Gastroesophageal sphincter (tissue), 4 donors: ENCODE results near the gene PTBP1. TPM values are rescaled to one million over a fixed set of nuclear protein-coding genes. Genes with fewer than 3 reads are reported as not detected.
"Not testable (repeated sequence)": the region's sequence is repeated elsewhere in the genome, so short reads cannot be mapped to it uniquely, and the experiment has no call there.

Experiments
- ATAC-seq: fragments of 150-250 bp; one replicate; pipeline ENCODE4 v1.9.1; 2016; ENCODE audit warnings: mild to moderate bottlenecking, moderate library complexity
- H3K27ac ChIP-seq, 4 donors: fragments of 200-600 bp; sonication (generic) in 3 of 4; 1 replicate in 3 of 4; 2 replicates in 1 of 4; pipeline ENCODE4 v1.5.1; 2016 to 2019
- H3K27me3 ChIP-seq: fragments of 200-600 bp; sonication (generic); one replicate; pipeline ENCODE4 v1.5.1; 2019
- H3K36me3 ChIP-seq, 2 donors: fragments of 200-600 bp; sonication (generic); one replicate each; pipeline ENCODE4 v1.5.1; 2019; ENCODE audit warnings: control low read depth in 1 of 2
- H3K4me1 ChIP-seq, 3 donors: fragments of 200-600 bp; sonication (generic); 1 replicate in 2 of 3; 2 replicates in 1 of 3; pipeline ENCODE4 v1.5.1; 2016 to 2019; ENCODE audit warnings: control low read depth in 2 of 3
- H3K4me3 ChIP-seq, 2 donors: fragments of 200-600 bp; sonication (generic); one replicate each; pipeline ENCODE4 v1.5.1; 2019; ENCODE audit warnings: mild to moderate bottlenecking in 1 of 2, moderate library complexity in 1 of 2
- H3K9me3 ChIP-seq, 3 donors: fragments of 200-600 bp; sonication (generic); one replicate each; pipeline ENCODE4 v1.5.1; 2017 to 2019; ENCODE audit warnings: control low read depth in 2 of 3
- CTCF ChIP-seq, 4 experiments: fragments of 200-600 bp in 2 of 4; fragments of 450-650 bp in 2 of 4; sonication (generic) in 1 of 4; IDR thresholded peaks; one replicate each; pipeline ENCODE4 v1.5.1; 2017 to 2019; ENCODE audit warnings: antibody characterized with exemption in 4 of 4, mild to moderate bottlenecking in 2 of 4, moderate library complexity in 2 of 4
- EP300 ChIP-seq: sonication (generic); formaldehyde crosslinking; IDR thresholded peaks from one replicate; pipeline ENCODE4 v1.6.1; 2017; ENCODE audit warnings: antibody characterized with exemption, mild to moderate bottlenecking
- POLR2A ChIP-seq, 2 donors: fragments of 450-650 bp; IDR thresholded peaks; one replicate each; pipeline ENCODE4 v1.6.1; 2017; ENCODE audit warnings: antibody characterized with exemption in 2 of 2, mild to moderate bottlenecking in 2 of 2, moderate library complexity in 1 of 2
- POLR2AphosphoS5 ChIP-seq: sonication (generic); formaldehyde crosslinking; IDR thresholded peaks from one replicate; pipeline ENCODE4 v1.6.1; 2017; ENCODE audit warnings: antibody characterized with exemption
- WGBS, 2 donors: methylation state at CpG; one replicate each; pipeline ENCODE4 v1.1.5; 2018; ENCODE audit warnings: low coverage in 1 of 2; 5-methylcytosine and 5-hydroxymethylcytosine counted together
- total RNA-seq, 4 donors: library from RNA; depleted of rRNA; stranded (reverse); fragments of >200 nt; gene quantifications; one replicate each; pipeline ENCODE4 v1.1.0, GENCODE V29; 2016

The PTBP1 gene
- total RNA-seq, 4 donors from 2014 or later, result 68.6 to 95.6 (median 79.3) TPM

- TF ChIP-seq CTCF (IDR thresholded peaks at IDR 0.05), result no peak
- TF ChIP-seq EP300, result no peak
- no peak for TF ChIP-seq POLR2A (IDR thresholded peaks at IDR 0.05)
- TF ChIP-seq POLR2AphosphoS5, result no peak
- Histone ChIP-seq H3K27ac (peak within 1 kb of the TSS in 3 of 4 donors; percentile 84 to 87 (median 85)), H3K27me3 (peaks cover 67% of the 10 kb centered on the region), H3K4me1 (peaks cover 0 to 53% (median 14%) of the 10 kb centered on the region in 3 donors), H3K4me3 (peak within 1 kb of the TSS in 1 of 2 donors; percentile 28), H3K36me3 (no peaks in the 10 kb centered on the region), H3K9me3 (no peaks in the 10 kb centered on the region)
- ATAC-seq, result no peak
- 71 to 93% methylated on average over 3 to 9 of the region's 55 CpGs for WGBS, 2 donors
Observed at GRCh38 chr19:852136-853013, 55.1 kb downstream of the PTBP1 start, which contains the start of gene ELANE. Gene ELANE, plus strand, starts transcription at chr19:852303. Its CDS starts 26 bp downstream, at chr19:852329.

GRCh38 chr19:853014-853585 lies 55.8 kb downstream of the PTBP1 start:
- H3K9me3 ChIP-seq, result no peaks in the 10 kb centered on the region
- H3K36me3 ChIP-seq, result no peaks in the 10 kb centered on the region
- peaks cover 66% of the 10 kb centered on the region for H3K27me3 ChIP-seq
- H3K4me1 ChIP-seq, result peaks cover 0 to 46% (median 14%) of the 10 kb centered on the region in 3 donors
- peak overlapping the region in 1 of 2 donors; percentile 10 for H3K4me3 ChIP-seq
- no CpG with 5 or more reads among the region's 67 CpGs for WGBS, 2 donors
- no peak for ATAC-seq
- H3K27ac ChIP-seq, result no peak overlapping the region
- TF ChIP-seq POLR2A (IDR thresholded peaks at IDR 0.05), result no peak
- TF ChIP-seq EP300, result no peak
- TF ChIP-seq CTCF (IDR thresholded peaks at IDR 0.05), result no peak
- TF ChIP-seq POLR2AphosphoS5, result no peak

- H3K4me3 ChIP-seq, ATAC-seq, H3K9me3 ChIP-seq, H3K27ac ChIP-seq, H3K36me3 ChIP-seq: not testable (repeated sequence)
- Histone ChIP-seq H3K4me1 (peaks cover 0 to 40% (median 16%) of the 10 kb centered on the region in 3 donors), H3K27me3 (peaks cover 66% of the 10 kb centered on the region)
- WGBS, 2 donors, result no CpG with 5 or more reads among the region's 17 CpGs
Observed at GRCh38 chr19:853614-854220, 56.5 kb downstream of the PTBP1 start.

- Histone ChIP-seq H3K36me3 (no peaks in the 10 kb centered on the region), H3K27ac (no peak overlapping the region), H3K4me3 (no peak overlapping the region), H3K27me3 (peaks cover 73% of the 10 kb centered on the region), H3K9me3 (no peaks in the 10 kb centered on the region), H3K4me1 (peaks cover 0 to 46% (median 17%) of the 10 kb centered on the region in 3 donors)
- WGBS, 2 donors, result 73 to 76% methylated on average over 6 of the region's 6 CpGs
- TF ChIP-seq POLR2AphosphoS5 (no peak), EP300 (no peak), CTCF (IDR thresholded peaks at IDR 0.05) (no peak), POLR2A (IDR thresholded peaks at IDR 0.05) (no peak)
- ATAC-seq, result no peak
Observed at GRCh38 chr19:854549-854948, 57.3 kb downstream of the PTBP1 start.

GRCh38 chr19:855142-855541 lies 57.9 kb downstream of the PTBP1 start:
- Histone ChIP-seq H3K4me3 (no peak overlapping the region), H3K4me1 (peaks cover 0 to 47% (median 16%) of the 10 kb centered on the region in 3 donors), H3K27ac (no peak overlapping the region), H3K9me3 (no peaks in the 10 kb centered on the region), H3K27me3 (peaks cover 79% of the 10 kb centered on the region), H3K36me3 (no peaks in the 10 kb centered on the region)
- 92% methylated on average over 1 of the region's 12 CpGs; no CpG with 5 or more reads in 1 of the 2 donors for WGBS, 2 donors
- no peak for TF ChIP-seq POLR2A (IDR thresholded peaks at IDR 0.05)
- TF ChIP-seq POLR2AphosphoS5, result no peak
- no peak for TF ChIP-seq EP300
- no peak for ATAC-seq
